Measurements from ENCODE around the gene NLRC5.
A peak's percentile ranks its signal among the peaks of the same experiment; 100 is the strongest.

Gene NLRC5

GRCh38 chr16:56946767-56947603 lies 42.4 kb upstream of the NLRC5 start:
- Histone ChIP-seq H4K91ac (ENCODE audit: low read depth, low read length, poor library complexity) (no peak overlapping the region), H2BK12ac (ENCODE audit: low read length) (no peak overlapping the region), H2BK120ac (ENCODE audit: low read depth, low read length) (no peak overlapping the region), H3K27me3 (ENCODE audit: control insufficient read depth in 3 of 3, insufficient read depth in 3 of 3, low read depth in 1 of 3, low read length in 3 of 3) (no peaks in the 10 kb centered on the region), H2BK15ac (ENCODE audit: low read length) (no peak overlapping the region), H2AFZ (ENCODE audit: low read length) (no peak overlapping the region), H3K9ac (ENCODE audit: low read depth, low read length, poor library complexity) (no peak overlapping the region), H3K4me3 (ENCODE audit: low read length in 2 of 2) (no peak overlapping the region), H3K14ac (ENCODE audit: low read length) (no peak overlapping the region), H3K27ac (replicated peaks; ENCODE audit: low read length) (no peak overlapping the region), H2BK5ac (ENCODE audit: low read length) (no peak overlapping the region), H3K4me1 (ENCODE audit: control insufficient read depth in 2 of 2, insufficient read depth in 1 of 2, low read depth in 1 of 2, low read length in 2 of 2) (no peaks in the 10 kb centered on the region), H3K79me1 (ENCODE audit: low read depth, low read length) (no peaks in the 10 kb centered on the region), H3K23ac (ENCODE audit: low read depth, low read length, poor library complexity) (no peak overlapping the region), H3K18ac (ENCODE audit: low read length) (peak overlapping the region; percentile 38), H3K4ac (ENCODE audit: low read length) (no peak overlapping the region), H3K9me3 (replicated peaks in 1 of 2; ENCODE audit: control insufficient read depth in 2 of 2, insufficient read depth in 1 of 2, low read depth in 1 of 2, low read length in 2 of 2) (no peaks in the 10 kb centered on the region), H2AK5ac (ENCODE audit: low read depth, low read length) (no peak overlapping the region), H4K8ac (ENCODE audit: low read depth, low read length) (no peak overlapping the region), H3K4me2 (ENCODE audit: insufficient read depth, low read length, poor library complexity, severe bottlenecking) (no peak overlapping the region), H3K36me3 (replicated peaks in 1 of 2; ENCODE audit: control insufficient read depth in 2 of 2, insufficient read depth in 2 of 2, low read length in 2 of 2) (peaks cover 9 to 35% of the 10 kb centered on the region in 2 donors)
- no peak for DNase-seq (ENCODE audit: low spot score)
- no CpG with 5 or more reads among the region's 10 CpGs for WGBS, 2 donors (ENCODE audit: extremely low coverage in 2 of 2, insufficient read length in 2 of 2, insufficient replicate concordance in 1 of 2)

- Histone ChIP-seq H3K4me1 (ENCODE audit: control insufficient read depth in 2 of 2, insufficient read depth in 1 of 2, low read depth in 1 of 2, low read length in 2 of 2) (no peaks in the 10 kb centered on the region), H3K9me3 (replicated peaks in 1 of 2; ENCODE audit: control insufficient read depth in 2 of 2, insufficient read depth in 1 of 2, low read depth in 1 of 2, low read length in 2 of 2) (no peaks in the 10 kb centered on the region), H2AFZ (ENCODE audit: low read length) (no peak overlapping the region), H2BK12ac (ENCODE audit: low read length) (no peak overlapping the region), H3K79me1 (ENCODE audit: low read depth, low read length) (no peaks in the 10 kb centered on the region), H2AK5ac (ENCODE audit: low read depth, low read length) (no peak overlapping the region), H3K23ac (ENCODE audit: low read depth, low read length, poor library complexity) (no peak overlapping the region), H3K14ac (ENCODE audit: low read length) (no peak overlapping the region), H3K27me3 (ENCODE audit: control insufficient read depth in 3 of 3, insufficient read depth in 3 of 3, low read depth in 1 of 3, low read length in 3 of 3) (no peaks in the 10 kb centered on the region), H3K18ac (ENCODE audit: low read length) (no peak overlapping the region), H3K4me2 (ENCODE audit: insufficient read depth, low read length, poor library complexity, severe bottlenecking) (no peak overlapping the region), H2BK15ac (ENCODE audit: low read length) (no peak overlapping the region), H4K91ac (ENCODE audit: low read depth, low read length, poor library complexity) (no peak overlapping the region), H3K27ac (replicated peaks; ENCODE audit: low read length) (no peak overlapping the region), H2BK5ac (ENCODE audit: low read length) (no peak overlapping the region), H3K4me3 (ENCODE audit: low read length in 2 of 2) (no peak overlapping the region), H2BK120ac (ENCODE audit: low read depth, low read length) (no peak overlapping the region), H4K8ac (ENCODE audit: low read depth, low read length) (no peak overlapping the region), H3K9ac (ENCODE audit: low read depth, low read length, poor library complexity) (no peak overlapping the region), H3K36me3 (replicated peaks in 1 of 2; ENCODE audit: control insufficient read depth in 2 of 2, insufficient read depth in 2 of 2, low read length in 2 of 2) (peaks cover 7 to 29% of the 10 kb centered on the region in 2 donors), H3K4ac (ENCODE audit: low read length) (no peak overlapping the region)
- DNase-seq (ENCODE audit: low spot score) = no peak
- WGBS, 2 donors (ENCODE audit: extremely low coverage in 2 of 2, insufficient read length in 2 of 2, insufficient replicate concordance in 1 of 2) = no CpG with 5 or more reads among the region's 2 CpGs
These were observed 41.8 kb upstream of the NLRC5 start for GRCh38 chr16:56947604-56947995.

- Histone ChIP-seq H3K18ac (ENCODE audit: low read length) (no peak overlapping the region), H3K4ac (ENCODE audit: low read length) (no peak overlapping the region), H3K4me1 (ENCODE audit: control insufficient read depth in 2 of 2, insufficient read depth in 1 of 2, low read depth in 1 of 2, low read length in 2 of 2) (no peaks in the 10 kb centered on the region), H3K27me3 (ENCODE audit: control insufficient read depth in 3 of 3, insufficient read depth in 3 of 3, low read depth in 1 of 3, low read length in 3 of 3) (no peaks in the 10 kb centered on the region), H4K8ac (ENCODE audit: low read depth, low read length) (no peak overlapping the region), H2BK12ac (ENCODE audit: low read length) (no peak overlapping the region), H3K14ac (ENCODE audit: low read length) (no peak overlapping the region), H3K27ac (replicated peaks; ENCODE audit: low read length) (no peak overlapping the region), H3K36me3 (replicated peaks in 1 of 2; ENCODE audit: control insufficient read depth in 2 of 2, insufficient read depth in 2 of 2, low read length in 2 of 2) (peaks cover 7 to 22% of the 10 kb centered on the region in 2 donors), H3K9me3 (replicated peaks in 1 of 2; ENCODE audit: control insufficient read depth in 2 of 2, insufficient read depth in 1 of 2, low read depth in 1 of 2, low read length in 2 of 2) (no peaks in the 10 kb centered on the region), H2AK5ac (ENCODE audit: low read depth, low read length) (no peak overlapping the region), H3K23ac (ENCODE audit: low read depth, low read length, poor library complexity) (no peak overlapping the region), H2AFZ (ENCODE audit: low read length) (no peak overlapping the region), H2BK15ac (ENCODE audit: low read length) (no peak overlapping the region), H3K9ac (ENCODE audit: low read depth, low read length, poor library complexity) (no peak overlapping the region), H4K91ac (ENCODE audit: low read depth, low read length, poor library complexity) (no peak overlapping the region), H3K79me1 (ENCODE audit: low read depth, low read length) (no peaks in the 10 kb centered on the region), H3K4me2 (ENCODE audit: insufficient read depth, low read length, poor library complexity, severe bottlenecking) (no peak overlapping the region), H2BK120ac (ENCODE audit: low read depth, low read length) (no peak overlapping the region), H2BK5ac (ENCODE audit: low read length) (no peak overlapping the region), H3K4me3 (ENCODE audit: low read length in 2 of 2) (no peak overlapping the region)
- no CpG with 5 or more reads among the region's 6 CpGs for WGBS, 2 donors (ENCODE audit: extremely low coverage in 2 of 2, insufficient read length in 2 of 2, insufficient replicate concordance in 1 of 2)
- no peak for DNase-seq (ENCODE audit: low spot score)
These were observed 41.1 kb upstream of the NLRC5 start for GRCh38 chr16:56948234-56948633.

GRCh38 chr16:56950051-56950450 lies 39.3 kb upstream of the NLRC5 start:
- H3K14ac ChIP-seq (ENCODE audit: low read length) = no peak overlapping the region
- no peak overlapping the region for H3K4ac ChIP-seq (ENCODE audit: low read length)
- no peaks in the 10 kb centered on the region for H3K27me3 ChIP-seq (ENCODE audit: control insufficient read depth in 3 of 3, insufficient read depth in 3 of 3, low read depth in 1 of 3, low read length in 3 of 3)
- H2AFZ ChIP-seq (ENCODE audit: low read length) = no peak overlapping the region
- no peak overlapping the region for H3K23ac ChIP-seq (ENCODE audit: low read depth, low read length, poor library complexity)
- H3K36me3 ChIP-seq (replicated peaks in 1 of 2; ENCODE audit: control insufficient read depth in 2 of 2, insufficient read depth in 2 of 2, low read length in 2 of 2) = peaks cover 2 to 5% of the 10 kb centered on the region in 2 donors
- no peaks in the 10 kb centered on the region for H3K79me1 ChIP-seq (ENCODE audit: low read depth, low read length)
- H4K8ac ChIP-seq (ENCODE audit: low read depth, low read length) = no peak overlapping the region
- no peak overlapping the region for H3K18ac ChIP-seq (ENCODE audit: low read length)
- H2BK120ac ChIP-seq (ENCODE audit: low read depth, low read length) = no peak overlapping the region
- WGBS, 2 donors (ENCODE audit: extremely low coverage in 2 of 2, insufficient read length in 2 of 2, insufficient replicate concordance in 1 of 2) = no CpG with 5 or more reads among the region's 4 CpGs
- no peaks in the 10 kb centered on the region for H3K4me1 ChIP-seq (ENCODE audit: control insufficient read depth in 2 of 2, insufficient read depth in 1 of 2, low read depth in 1 of 2, low read length in 2 of 2)
- no peak overlapping the region for H3K9ac ChIP-seq (ENCODE audit: low read depth, low read length, poor library complexity)
- no peak overlapping the region for H2BK12ac ChIP-seq (ENCODE audit: low read length)
- H2AK5ac ChIP-seq (ENCODE audit: low read depth, low read length) = no peak overlapping the region
- no peak overlapping the region for H3K4me2 ChIP-seq (ENCODE audit: insufficient read depth, low read length, poor library complexity, severe bottlenecking)
- no peak for DNase-seq (ENCODE audit: low spot score)
- no peak overlapping the region for H3K4me3 ChIP-seq (ENCODE audit: low read length in 2 of 2)
- no peak overlapping the region for H2BK5ac ChIP-seq (ENCODE audit: low read length)
- H3K9me3 ChIP-seq (replicated peaks in 1 of 2; ENCODE audit: control insufficient read depth in 2 of 2, insufficient read depth in 1 of 2, low read depth in 1 of 2, low read length in 2 of 2) = no peaks in the 10 kb centered on the region
- H4K91ac ChIP-seq (ENCODE audit: low read depth, low read length, poor library complexity) = no peak overlapping the region
- H3K27ac ChIP-seq (replicated peaks; ENCODE audit: low read length) = no peak overlapping the region
- H2BK15ac ChIP-seq (ENCODE audit: low read length) = no peak overlapping the region
